Tibial nerve (tissue), 3 donors: ENCODE data around the gene STOM.

Source experiments
- CTCF ChIP-seq, 5 experiments: fragments of 200-600 bp in 3 of 5; fragments of 450-650 bp in 2 of 5; sonication (generic) in 3 of 5; IDR thresholded peaks; one replicate each; pipeline ENCODE4 v1.5.1; 2016 to 2019; ENCODE audit warnings: antibody characterized with exemption in 5 of 5, mild to moderate bottlenecking in 3 of 5, moderate library complexity in 2 of 5
- POLR2A ChIP-seq, 2 donors: fragments of 450-650 bp; IDR thresholded peaks; one replicate each; pipeline ENCODE4 v1.6.1; 2017; ENCODE audit warnings: antibody characterized with exemption in 2 of 2, mild to moderate bottlenecking in 2 of 2, moderate library complexity in 2 of 2

- no peak for TF ChIP-seq CTCF (IDR thresholded peaks at IDR 0.05)
- no peak for TF ChIP-seq POLR2A (IDR thresholded peaks at IDR 0.05)
These were observed 47.9 kb downstream of the STOM start for GRCh38 chr9:121322037-121322736.
